HG02610 (cell line): ENCODE data around the gene KAT2A.

ENCODE experiments used
- ATAC-seq: cut with Tn5 transposase; IDR thresholded peaks from one replicate; pipeline ENCODE4 v1.9.1; 2021; ENCODE audit warnings: mild to moderate bottlenecking, moderate library complexity; ENCODE audit not compliant: unreplicated experiment

The KAT2A gene

GRCh38 chr17:42135664-42136653 lies 14.8 kb upstream of the KAT2A start:
- ATAC-seq, result no peak

GRCh38 chr17:42135151-42135550 lies 14.0 kb upstream of the KAT2A start:
- ATAC-seq, result no peak

DNA sequence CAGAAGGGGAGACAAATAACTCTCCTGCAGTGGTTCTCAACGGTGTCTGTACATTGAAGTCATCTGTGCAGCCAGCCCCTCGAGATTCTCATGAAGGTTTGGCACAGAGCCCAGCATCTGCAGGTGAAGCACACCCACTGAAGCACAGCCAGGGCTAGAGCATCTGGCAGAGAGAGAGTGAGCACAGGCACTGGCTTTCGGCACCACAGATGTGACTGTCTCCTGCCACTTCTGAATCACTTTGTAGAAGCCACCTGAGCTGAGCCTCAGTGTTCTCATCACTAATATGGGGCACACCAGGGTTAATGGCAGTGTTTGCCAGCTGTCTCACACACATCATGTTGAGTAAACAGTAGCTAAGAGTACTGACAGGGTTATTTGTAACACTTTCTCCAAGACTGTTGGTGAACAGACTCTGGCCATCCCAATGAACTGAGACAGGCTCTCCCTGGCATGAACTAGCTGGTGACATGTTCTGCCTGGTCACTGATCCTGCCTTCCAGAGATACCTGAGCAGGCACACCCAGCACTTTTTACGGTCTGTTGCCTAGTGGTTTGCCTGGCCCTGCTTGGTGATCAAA lies 12.4 kb upstream of the KAT2A start:
- no peak for ATAC-seq

GRCh38 chr17:42132941-42133340 lies 11.8 kb upstream of the KAT2A start:
- ATAC-seq, result no peak

DNA sequence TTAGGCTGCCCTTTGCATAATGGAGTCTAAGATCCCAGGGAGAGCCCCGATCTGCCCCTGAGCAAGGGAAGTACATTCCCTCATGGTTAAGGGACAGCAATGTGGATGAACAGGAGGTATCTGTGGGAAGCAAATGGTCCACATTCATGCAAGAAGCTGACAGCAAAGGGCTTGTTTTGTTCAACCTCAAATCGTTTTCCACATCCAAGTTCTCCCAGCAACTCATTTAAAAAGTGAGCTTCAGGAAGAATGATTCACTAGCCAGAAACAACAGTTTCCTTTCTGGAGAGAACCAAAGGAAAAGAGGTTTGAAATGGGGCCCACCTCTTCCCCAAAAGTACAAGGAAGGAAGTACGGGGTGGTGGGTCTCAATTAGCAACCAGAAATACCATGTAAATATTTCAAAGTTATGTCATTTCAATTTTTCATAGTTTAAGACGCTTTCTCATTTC lies 10.8 kb upstream of the KAT2A start:
- no peak for ATAC-seq

- no peak for ATAC-seq
Observed at GRCh38 chr17:42131232-42131631, 10.1 kb upstream of the KAT2A start.

DNA sequence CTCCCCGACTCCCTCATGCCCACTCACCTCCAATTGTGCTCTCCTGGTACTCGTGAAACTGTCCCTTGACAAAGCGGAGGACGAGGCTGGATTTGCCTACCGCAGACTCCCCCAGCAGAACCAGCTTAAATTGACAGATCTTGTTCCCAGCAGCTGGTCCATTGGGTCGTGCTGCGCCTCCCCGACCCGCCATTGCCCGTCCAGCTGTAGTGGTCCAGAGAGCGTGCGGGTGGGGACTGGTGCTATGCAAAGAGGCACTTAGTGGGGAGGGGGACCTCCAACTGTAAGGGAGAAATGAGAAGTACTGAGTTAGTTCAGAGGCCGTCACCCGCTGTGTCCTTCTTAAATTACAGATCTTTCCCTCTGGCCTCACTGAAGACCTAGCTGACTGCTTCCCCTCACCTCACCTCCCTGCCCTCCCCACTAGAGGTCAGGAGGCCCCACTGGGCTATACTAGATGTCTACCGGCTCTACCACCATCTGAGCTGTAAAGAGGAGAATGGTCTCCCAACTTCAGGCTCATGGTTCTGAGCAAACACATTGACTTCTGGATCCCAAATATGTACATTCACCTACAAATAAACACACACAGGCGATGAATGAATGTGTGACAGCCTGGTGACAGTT lies 9.3 kb upstream of the KAT2A start:
- no peak for ATAC-seq

- no peak for ATAC-seq
Observed at GRCh38 chr17:42129109-42129837, 8.1 kb upstream of the KAT2A start.

GRCh38 chr17:42127414-42127813 lies 6.2 kb upstream of the KAT2A start:
- ATAC-seq, result no peak

DNA sequence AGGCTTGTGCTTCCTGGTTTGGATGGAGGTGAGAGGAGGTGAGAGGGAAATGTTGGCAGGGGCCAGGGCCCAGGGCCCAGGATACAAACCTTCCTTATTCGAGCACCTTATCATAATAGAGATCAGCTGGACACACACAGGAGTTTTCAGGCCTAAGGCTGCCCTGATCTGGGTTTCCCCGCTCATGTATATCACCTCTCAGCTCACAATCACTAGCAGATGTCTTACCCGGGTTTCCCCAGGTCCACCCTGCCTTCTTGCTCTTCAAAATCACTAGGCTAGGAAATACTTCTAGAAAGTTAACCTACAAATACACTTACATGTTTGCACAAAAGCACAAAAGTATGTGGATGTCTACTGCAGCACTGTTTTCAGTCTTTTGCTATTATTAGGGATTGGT lies 5.7 kb upstream of the KAT2A start:
- ATAC-seq, result no peak

- no peak for ATAC-seq
Observed at GRCh38 chr17:42125565-42125964, 4.4 kb upstream of the KAT2A start.

- no peak for ATAC-seq
Observed at GRCh38 chr17:42124256-42124655, 3.1 kb upstream of the KAT2A start.

DNA sequence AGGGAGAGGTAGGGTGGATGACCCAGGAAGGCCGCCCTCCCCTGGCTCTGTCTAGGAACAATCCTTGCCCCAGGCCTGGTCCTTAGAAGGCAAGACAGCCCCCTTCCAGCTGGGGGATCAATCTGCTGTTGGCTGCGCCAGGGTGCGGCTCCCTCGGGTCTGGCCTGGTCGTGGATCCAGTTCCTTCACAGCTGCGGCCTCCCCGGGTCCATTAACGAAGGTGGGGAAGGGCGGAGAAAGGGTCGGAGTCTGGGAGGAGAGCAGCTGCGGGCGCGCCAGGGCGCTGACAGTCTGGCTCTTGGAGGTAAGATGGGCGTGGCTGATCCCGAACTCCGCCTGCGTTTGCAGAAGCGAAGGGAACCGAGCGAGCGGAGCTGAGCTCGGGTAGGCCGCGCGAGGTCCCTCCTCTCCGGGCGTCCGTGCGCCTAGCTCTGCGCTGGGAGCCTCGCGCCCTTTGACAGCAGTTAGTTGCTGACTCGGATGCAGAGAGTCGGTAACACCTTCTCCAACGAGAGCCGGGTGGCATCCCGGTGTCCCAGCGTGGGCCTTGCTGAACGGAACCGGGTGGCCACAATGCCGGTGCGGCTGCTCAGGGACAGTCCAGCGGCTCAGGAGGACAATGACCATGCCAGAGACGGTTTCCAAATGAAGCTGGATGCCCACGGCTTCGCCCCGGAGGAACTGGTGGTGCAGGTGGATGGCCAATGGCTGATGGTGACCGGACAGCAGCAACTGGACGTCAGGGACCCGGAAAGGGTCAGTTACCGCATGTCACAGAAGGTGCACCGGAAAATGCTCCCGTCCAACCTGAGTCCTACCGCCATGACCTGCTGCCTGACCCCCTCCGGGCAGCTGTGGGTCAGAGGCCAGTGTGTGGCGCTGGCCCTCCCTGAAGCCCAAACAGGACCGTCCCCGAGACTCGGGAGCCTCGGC lies 1.5 kb upstream of the KAT2A start, which contains the start of gene HSPB9:
Gene HSPB9 (plus strand): TSS at position 434 of the 933 bp plus-strand sequence. CDS start 47 bp downstream, at position 481.
- no peak for ATAC-seq

GRCh38 chr17:42120161-42120769 lies 902 bp downstream of the KAT2A start:
- ATAC-seq, result no peak

DNA sequence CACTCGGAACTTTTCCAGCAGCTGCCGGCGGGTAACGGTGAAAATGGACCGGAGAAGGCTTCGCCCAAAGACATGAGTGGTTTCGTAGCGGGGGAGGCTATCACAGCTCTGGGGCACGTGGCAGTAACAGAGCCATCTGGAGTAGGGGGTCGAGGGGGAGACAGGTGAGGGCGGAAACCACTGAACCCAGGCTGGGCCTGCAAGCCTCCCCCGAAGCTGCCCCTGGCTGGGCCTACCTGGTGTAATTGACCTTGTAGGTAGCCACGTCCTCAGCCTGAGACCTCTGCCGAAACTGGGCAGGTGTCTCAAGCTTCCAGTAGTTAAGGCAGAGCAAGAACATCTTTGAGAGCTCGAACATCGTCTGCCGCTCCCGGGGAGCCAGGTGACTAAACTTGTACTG lies 1.9 kb downstream of the KAT2A start:
- no peak for ATAC-seq

DNA sequence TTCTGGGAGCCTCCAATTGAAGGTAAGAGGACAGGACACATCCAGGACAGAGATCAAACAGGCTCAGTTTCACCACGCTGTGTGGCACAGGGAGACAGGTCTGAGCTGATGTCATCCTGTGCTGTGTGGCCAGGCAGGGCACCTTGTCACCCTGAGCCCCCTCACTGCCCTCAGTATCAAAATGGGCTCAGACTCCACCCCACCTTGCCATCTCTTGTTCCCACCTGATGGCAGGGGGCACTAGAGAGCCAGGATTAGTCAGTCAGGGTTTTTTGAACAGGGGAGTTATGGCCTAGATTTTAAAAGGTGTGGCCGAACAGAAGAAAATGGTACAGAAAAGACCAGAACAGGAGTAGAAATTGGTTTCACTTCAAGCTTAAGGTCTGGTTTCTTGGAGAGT lies 2.6 kb downstream of the KAT2A start:
- ATAC-seq, result no peak

GRCh38 chr17:42118126-42118510 lies 3.0 kb downstream of the KAT2A start:
- no peak for ATAC-seq

DNA sequence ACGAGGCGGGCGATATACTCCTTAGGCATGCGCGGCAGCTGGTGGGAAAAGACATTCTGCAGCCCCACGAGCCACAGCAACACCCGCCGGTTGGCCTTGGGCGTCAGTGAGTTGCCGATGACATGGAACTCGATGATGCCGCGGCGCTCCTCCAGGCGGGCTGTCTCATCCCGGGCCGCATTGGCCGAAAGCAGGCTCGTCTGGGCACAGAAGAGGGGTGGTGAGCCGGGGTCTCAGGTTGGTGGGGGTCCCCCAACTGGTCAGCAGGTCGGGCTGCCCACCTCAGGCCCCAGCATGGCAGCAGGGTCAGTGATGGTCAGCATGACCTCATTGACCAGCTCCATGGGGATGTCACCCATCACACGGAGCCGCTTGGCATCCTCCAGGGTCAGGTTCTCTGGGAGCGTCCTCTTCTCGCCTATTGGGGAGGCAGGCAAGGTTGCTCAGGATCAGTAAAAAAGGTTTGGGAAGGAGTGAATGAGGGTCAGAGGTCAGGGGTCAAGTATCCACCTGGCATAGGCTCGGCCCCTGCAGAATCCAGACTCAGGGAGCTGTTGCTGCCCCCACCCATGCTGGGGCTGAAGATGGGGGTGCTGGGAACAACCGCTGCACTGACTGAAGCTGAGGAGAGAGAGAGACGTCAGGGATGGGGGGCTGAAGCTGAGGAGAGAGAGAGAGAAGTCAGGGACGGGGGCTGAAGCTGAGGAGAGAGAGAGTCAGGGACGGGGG lies 3.6 kb downstream of the KAT2A start:
- ATAC-seq, result no peak
